ENCODE data around the gene BID.

- TF ChIP-seq, protein P1, sequence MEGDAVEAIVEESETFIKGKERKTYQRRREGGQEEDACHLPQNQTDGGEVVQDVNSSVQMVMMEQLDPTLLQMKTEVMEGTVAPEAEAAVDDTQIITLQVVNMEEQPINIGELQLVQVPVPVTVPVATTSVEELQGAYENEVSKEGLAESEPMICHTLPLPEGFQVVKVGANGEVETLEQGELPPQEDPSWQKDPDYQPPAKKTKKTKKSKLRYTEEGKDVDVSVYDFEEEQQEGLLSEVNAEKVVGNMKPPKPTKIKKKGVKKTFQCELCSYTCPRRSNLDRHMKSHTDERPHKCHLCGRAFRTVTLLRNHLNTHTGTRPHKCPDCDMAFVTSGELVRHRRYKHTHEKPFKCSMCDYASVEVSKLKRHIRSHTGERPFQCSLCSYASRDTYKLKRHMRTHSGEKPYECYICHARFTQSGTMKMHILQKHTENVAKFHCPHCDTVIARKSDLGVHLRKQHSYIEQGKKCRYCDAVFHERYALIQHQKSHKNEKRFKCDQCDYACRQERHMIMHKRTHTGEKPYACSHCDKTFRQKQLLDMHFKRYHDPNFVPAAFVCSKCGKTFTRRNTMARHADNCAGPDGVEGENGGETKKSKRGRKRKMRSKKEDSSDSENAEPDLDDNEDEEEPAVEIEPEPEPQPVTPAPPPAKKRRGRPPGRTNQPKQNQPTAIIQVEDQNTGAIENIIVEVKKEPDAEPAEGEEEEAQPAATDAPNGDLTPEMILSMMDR (IDR thresholded peaks at IDR 0.05) = no peak
- no peak for TF ChIP-seq POLR2A (IDR thresholded peaks at IDR 0.05)
Measured at GRCh38 chr22:17796695-17797094, 22.4 kb upstream of the BID start.

Measured in Peyer's patch (tissue), 4 donors.